BLaER1 (cell line): ENCODE measurements around the gene MARCO.

ENCODE experiments used
- H3K27ac ChIP-seq: shearing (Covaris generic); formaldehyde crosslinking; 2 replicates; pipeline ENCODE4 v1.8.1; 2022
- H3K27me3 ChIP-seq: shearing (Covaris generic); formaldehyde crosslinking; 2 replicates; pipeline ENCODE4 v1.8.1; 2022
- H3K36me3 ChIP-seq: shearing (Covaris generic); formaldehyde crosslinking; 2 replicates; pipeline ENCODE4 v1.8.1; 2022
- H3K4me1 ChIP-seq: shearing (Covaris generic); formaldehyde crosslinking; 2 replicates; pipeline ENCODE4 v1.8.1; 2022
- H3K4me2 ChIP-seq: shearing (Covaris generic); formaldehyde crosslinking; 2 replicates; pipeline ENCODE4 v1.8.1; 2022
- H3K4me3 ChIP-seq: shearing (Covaris generic); formaldehyde crosslinking; 2 replicates; pipeline ENCODE4 v1.8.1; 2022
- H3K9ac ChIP-seq: shearing (Covaris generic); formaldehyde crosslinking; 2 replicates; pipeline ENCODE4 v1.8.1; 2022
- H3K9me3 ChIP-seq: shearing (Covaris generic); formaldehyde crosslinking; 2 replicates; pipeline ENCODE4 v1.8.1; 2022
- H4K20me1 ChIP-seq: shearing (Covaris generic); formaldehyde crosslinking; 2 replicates; pipeline ENCODE4 v1.8.1; 2022
- Cebpa-rat ChIP-seq: shearing (Covaris generic); IDR thresholded peaks from 2 replicates; pipeline ENCODE4 v1.8.1; 2022

The MARCO gene

DNA sequence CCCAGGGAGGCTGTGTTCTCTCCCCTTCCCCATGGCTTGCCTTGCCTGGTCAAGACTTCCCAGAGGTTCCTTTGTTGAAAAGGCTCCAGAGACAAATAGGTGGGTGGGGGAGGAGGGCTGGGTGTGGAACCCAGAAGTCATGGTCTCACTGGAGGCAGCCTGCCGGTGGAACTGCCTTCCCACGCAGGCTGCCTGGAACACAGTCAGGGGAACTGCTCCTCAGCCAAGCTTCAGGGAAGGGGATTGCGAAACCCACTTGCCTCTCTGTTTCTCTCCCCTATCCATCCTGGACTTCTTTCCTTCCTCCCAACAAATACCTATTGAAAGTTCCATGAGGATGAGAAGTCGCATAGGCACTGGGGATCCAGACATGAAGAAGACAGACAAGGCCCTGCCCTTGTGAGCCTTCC lies 31.6 kb downstream of the MARCO start:
- H4K20me1 ChIP-seq, result no peaks in the 10 kb centered on the region
- H3K9me3 ChIP-seq, result no peaks in the 10 kb centered on the region
- H3K4me3 ChIP-seq, result no peak overlapping the region
- TF ChIP-seq Cebpa-rat, result 0 out of 2 replicates have a peak, but pooled peaks have one; percentile 36
- H3K4me1 ChIP-seq, result peaks cover 20% of the 10 kb centered on the region
- H3K4me2 ChIP-seq, result no peak overlapping the region
- H3K9ac ChIP-seq, result no peak overlapping the region
- no peaks in the 10 kb centered on the region for H3K27me3 ChIP-seq
- H3K27ac ChIP-seq, result no peak overlapping the region
- no peaks in the 10 kb centered on the region for H3K36me3 ChIP-seq

DNA sequence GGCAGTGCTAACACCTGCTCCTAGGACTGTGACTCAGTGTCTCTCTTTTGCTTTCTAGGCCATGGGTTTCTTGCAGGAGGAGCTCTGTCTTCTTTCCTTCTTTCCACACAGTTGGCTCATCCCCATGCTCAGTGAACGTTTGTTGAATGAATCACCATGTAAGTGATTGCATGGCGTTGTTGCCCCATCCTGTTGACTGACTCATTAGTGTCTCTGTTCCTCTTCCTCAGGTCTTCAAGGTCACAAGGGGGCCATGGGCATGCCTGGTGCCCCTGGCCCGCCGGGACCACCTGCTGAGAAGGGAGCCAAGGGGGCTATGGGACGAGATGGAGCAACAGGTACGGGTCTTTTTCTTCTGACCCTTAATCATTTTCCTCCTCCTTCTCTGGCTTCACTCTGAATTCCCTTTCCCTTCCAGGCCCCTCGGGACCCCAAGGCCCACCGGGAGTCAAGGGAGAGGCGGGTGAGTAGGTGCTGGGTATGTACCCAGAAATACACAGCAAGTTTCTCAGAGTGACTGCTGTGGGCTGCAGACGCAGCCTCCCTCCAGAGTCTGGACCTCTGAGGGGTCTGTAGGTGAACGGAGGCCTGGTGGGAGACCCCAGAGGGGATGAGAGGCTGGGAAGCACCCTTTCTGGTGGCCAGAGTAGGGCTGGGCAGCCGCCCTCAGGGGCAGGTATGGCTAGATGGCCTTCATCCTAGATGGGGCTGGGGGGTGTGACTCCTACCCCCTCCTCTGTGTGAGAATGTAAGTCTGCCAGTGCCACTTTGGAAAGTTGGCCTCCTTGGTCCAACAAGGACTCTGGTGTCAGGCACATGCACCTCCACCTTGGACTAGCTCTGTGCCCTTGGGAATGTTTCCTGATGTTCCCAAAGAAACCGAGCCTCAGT lies 32.4 kb downstream of the MARCO start:
- Histone ChIP-seq H3K27me3 (no peaks in the 10 kb centered on the region), H4K20me1 (no peaks in the 10 kb centered on the region), H3K4me3 (no peak overlapping the region), H3K4me1 (peaks cover 20% of the 10 kb centered on the region), H3K27ac (no peak overlapping the region), H3K9ac (no peak overlapping the region), H3K4me2 (no peak overlapping the region), H3K36me3 (no peaks in the 10 kb centered on the region), H3K9me3 (no peaks in the 10 kb centered on the region)
- TF ChIP-seq Cebpa-rat, result no peak

DNA sequence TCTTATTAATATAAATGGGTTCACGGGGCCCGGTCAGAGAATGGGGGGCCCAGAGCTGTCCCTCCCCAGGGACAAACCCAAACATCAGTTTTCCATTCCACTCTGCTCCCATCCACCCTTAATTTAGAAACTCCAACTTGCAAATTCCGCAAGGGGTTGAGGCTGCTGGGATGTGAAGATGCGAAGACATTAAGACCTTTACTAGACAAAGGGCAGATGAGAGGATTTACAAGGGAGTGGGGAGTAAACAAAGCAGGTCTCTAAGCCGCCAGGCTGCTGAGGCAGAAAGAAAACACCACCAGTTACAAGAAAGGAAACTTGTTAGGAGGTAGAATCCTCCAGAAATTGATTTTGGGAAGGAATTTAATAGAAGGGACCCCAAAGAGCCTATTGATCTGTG lies 33.1 kb downstream of the MARCO start:
- Histone ChIP-seq H3K4me1 (peaks cover 25% of the 10 kb centered on the region), H3K4me2 (no peak overlapping the region), H3K27me3 (no peaks in the 10 kb centered on the region), H3K27ac (no peak overlapping the region), H3K36me3 (no peaks in the 10 kb centered on the region), H3K4me3 (no peak overlapping the region), H4K20me1 (no peaks in the 10 kb centered on the region), H3K9me3 (no peaks in the 10 kb centered on the region), H3K9ac (no peak overlapping the region)
- TF ChIP-seq Cebpa-rat, result no peak

DNA sequence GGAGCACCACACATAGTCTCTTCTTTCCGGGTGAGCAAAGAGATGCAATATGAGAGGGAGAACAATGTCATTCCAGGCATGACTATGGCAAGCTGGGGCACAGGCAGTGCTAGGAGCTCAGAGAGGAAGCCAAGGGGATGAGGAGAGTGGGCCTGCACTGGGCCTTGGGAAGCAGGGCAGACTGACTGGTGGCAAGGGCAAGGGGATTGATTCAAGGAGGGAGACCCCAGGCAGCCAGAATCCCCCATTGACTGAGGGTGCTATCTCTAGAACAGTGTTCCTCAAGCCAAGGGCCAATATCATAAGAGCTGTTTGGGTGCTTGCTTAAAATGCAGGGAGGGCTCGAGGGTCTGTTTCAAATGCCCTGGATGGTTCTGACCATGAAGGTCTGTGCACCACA lies 36.1 kb downstream of the MARCO start:
- no peaks in the 10 kb centered on the region for H3K36me3 ChIP-seq
- H4K20me1 ChIP-seq, result no peaks in the 10 kb centered on the region
- peaks cover 5% of the 10 kb centered on the region; the same call in 1 of the 2 replicates for H3K4me1 ChIP-seq
- no peak for TF ChIP-seq Cebpa-rat
- no peaks in the 10 kb centered on the region for H3K9me3 ChIP-seq
- no peak overlapping the region for H3K27ac ChIP-seq
- H3K9ac ChIP-seq, result no peak overlapping the region
- no peak overlapping the region for H3K4me3 ChIP-seq
- H3K4me2 ChIP-seq, result no peak overlapping the region
- H3K27me3 ChIP-seq, result no peaks in the 10 kb centered on the region

DNA sequence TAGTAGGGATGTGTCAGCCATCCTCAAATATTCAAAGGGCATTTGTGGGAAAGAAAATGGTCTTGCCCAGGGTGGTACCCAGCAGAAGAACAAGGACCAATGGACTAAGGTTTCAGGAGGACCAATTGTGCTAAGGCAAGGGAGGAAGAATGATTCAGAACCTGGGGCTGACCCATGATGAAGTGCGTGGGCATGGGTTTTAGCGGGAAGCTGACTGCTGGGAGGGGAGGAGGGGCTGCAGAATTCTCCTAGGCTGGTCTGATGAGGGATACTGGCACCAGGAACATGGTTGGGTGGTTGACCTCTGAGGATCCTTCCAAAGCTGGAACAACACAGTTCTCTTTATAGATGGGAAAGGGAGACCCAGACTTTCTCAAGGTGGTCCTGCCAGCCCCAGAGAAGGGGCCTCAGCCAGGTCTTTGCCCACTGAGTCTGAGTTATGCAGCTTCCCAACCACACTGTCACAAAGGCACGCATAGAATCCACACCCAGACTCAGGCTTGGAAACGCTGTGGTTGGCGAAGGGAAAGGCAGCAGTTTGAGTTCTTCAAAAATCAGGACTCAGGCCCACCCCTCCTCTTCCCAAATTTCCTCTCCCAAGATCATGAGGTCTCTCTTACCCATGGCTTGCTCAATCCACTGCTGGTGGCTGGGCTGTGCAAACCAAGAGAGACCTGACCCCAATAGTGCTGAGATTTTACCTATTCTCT lies 37.3 kb downstream of the MARCO start:
- no peaks in the 10 kb centered on the region for H3K36me3 ChIP-seq
- H3K9ac ChIP-seq, result no peak overlapping the region
- H3K27me3 ChIP-seq, result no peaks in the 10 kb centered on the region
- no peak for TF ChIP-seq Cebpa-rat
- H3K4me2 ChIP-seq, result no peak overlapping the region
- H3K4me3 ChIP-seq, result no peak overlapping the region
- H4K20me1 ChIP-seq, result no peaks in the 10 kb centered on the region
- no peak overlapping the region for H3K27ac ChIP-seq
- H3K9me3 ChIP-seq, result no peaks in the 10 kb centered on the region
- H3K4me1 ChIP-seq, result peaks cover 5% of the 10 kb centered on the region; the same call in 1 of the 2 replicates

DNA sequence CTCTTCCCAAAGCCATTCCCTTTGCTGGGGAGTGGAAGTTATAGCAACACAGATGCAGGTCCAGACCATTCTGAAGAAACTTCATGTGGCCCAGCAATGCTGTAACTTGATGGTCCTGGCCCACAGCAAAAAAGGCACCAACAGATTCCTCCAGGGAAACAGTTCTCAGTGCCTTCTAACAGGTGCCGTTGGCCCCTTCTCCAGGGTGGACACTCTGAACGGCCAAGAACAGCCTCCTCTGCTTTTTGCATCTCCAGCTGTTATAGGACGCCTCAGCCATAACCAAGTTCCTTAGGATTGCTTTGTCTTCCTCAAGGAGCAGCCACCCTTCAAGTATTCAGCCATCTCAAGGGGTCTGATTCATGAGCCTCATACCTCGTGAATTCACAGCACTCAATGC lies 38.0 kb downstream of the MARCO start:
- H3K4me3 ChIP-seq, result no peak overlapping the region
- no peak overlapping the region for H3K4me2 ChIP-seq
- no peaks in the 10 kb centered on the region for H3K9me3 ChIP-seq
- H3K27ac ChIP-seq, result no peak overlapping the region
- no peak for TF ChIP-seq Cebpa-rat
- H3K27me3 ChIP-seq, result no peaks in the 10 kb centered on the region
- H4K20me1 ChIP-seq, result no peaks in the 10 kb centered on the region
- no peak overlapping the region for H3K9ac ChIP-seq
- peaks cover 5% of the 10 kb centered on the region; the same call in 1 of the 2 replicates for H3K4me1 ChIP-seq
- no peaks in the 10 kb centered on the region for H3K36me3 ChIP-seq

DNA sequence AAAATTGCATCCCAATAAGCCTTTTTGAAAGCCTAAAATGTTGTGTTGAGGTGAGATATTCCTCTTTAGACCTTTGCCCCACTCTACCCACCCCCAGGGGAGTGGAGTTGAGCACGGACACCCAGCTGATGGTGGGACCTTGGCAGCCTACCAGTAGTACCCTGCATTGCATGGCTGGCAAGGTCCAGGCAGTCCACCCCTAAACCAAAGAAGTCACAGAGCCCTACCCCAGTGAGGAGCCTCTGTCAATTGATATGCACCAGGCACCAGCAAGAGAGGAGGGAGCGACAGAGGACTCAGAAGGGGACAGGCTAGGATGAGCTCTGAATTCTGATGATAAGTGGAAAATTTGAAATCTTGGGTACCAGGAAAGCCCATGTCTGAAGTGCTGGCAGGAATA lies 38.6 kb downstream of the MARCO start:
- TF ChIP-seq Cebpa-rat, result no peak
- no peaks in the 10 kb centered on the region for H3K9me3 ChIP-seq
- no peak overlapping the region for H3K27ac ChIP-seq
- no peak overlapping the region for H3K9ac ChIP-seq
- H4K20me1 ChIP-seq, result no peaks in the 10 kb centered on the region
- no peaks in the 10 kb centered on the region for H3K36me3 ChIP-seq
- H3K4me1 ChIP-seq, result peaks cover 5% of the 10 kb centered on the region; the same call in 1 of the 2 replicates
- no peak overlapping the region for H3K4me3 ChIP-seq
- no peak overlapping the region for H3K4me2 ChIP-seq
- H3K27me3 ChIP-seq, result no peaks in the 10 kb centered on the region

DNA sequence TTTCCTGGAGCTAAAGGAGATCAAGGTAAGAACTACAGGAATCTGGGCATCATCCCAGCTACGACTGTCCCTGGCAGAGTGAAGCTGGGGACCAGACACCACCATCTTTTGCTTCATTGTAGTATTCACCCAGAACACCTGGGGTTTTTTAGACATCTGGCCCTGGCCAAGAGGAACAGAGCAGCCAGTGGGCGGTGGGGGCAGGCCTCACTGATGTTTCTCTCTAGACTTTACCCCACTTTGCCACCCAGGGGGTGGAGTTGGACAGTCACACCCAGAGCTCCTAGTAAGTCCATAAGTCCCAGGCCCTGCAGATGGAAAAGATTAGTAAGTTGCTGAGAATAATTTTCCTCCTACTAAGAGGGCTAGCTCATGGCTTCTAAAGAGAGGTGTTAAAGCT lies 39.6 kb downstream of the MARCO start:
- H3K36me3 ChIP-seq, result no peaks in the 10 kb centered on the region

DNA sequence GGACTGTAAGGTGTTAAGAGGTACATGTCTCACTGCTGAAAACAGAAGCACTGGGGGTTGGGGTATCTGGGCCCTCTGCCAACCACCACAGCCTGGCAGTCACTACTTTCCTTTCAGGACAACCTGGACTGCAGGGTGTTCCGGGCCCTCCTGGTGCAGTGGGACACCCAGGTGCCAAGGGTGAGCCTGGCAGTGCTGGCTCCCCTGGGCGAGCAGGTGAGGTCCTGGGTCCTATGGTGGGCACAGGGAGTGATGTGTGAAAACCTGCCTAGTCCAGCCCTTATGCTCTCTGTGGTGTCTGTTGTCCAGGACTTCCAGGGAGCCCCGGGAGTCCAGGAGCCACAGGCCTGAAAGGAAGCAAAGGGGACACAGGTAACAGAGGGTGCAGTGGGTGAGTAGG lies 40.0 kb downstream of the MARCO start:
- no peaks in the 10 kb centered on the region for H3K36me3 ChIP-seq
- no peak overlapping the region for H3K9ac ChIP-seq
- no peak overlapping the region for H3K4me2 ChIP-seq
- H3K27me3 ChIP-seq, result no peaks in the 10 kb centered on the region
- peaks cover 5% of the 10 kb centered on the region; the same call in 1 of the 2 replicates for H3K4me1 ChIP-seq
- H3K27ac ChIP-seq, result no peak overlapping the region
- H4K20me1 ChIP-seq, result no peaks in the 10 kb centered on the region
- H3K4me3 ChIP-seq, result no peak overlapping the region
- no peaks in the 10 kb centered on the region for H3K9me3 ChIP-seq
- no peak for TF ChIP-seq Cebpa-rat

More for the DNA sequence above, 39.6 kb downstream of the MARCO start:
- H3K9ac ChIP-seq, result no peak overlapping the region
- peaks cover 5% of the 10 kb centered on the region; the same call in 1 of the 2 replicates for H3K4me1 ChIP-seq
- no peaks in the 10 kb centered on the region for H4K20me1 ChIP-seq
- no peaks in the 10 kb centered on the region for H3K9me3 ChIP-seq
- H3K4me3 ChIP-seq, result no peak overlapping the region
- no peak overlapping the region for H3K27ac ChIP-seq
- no peak for TF ChIP-seq Cebpa-rat
- no peaks in the 10 kb centered on the region for H3K27me3 ChIP-seq
- no peak overlapping the region for H3K4me2 ChIP-seq

DNA sequence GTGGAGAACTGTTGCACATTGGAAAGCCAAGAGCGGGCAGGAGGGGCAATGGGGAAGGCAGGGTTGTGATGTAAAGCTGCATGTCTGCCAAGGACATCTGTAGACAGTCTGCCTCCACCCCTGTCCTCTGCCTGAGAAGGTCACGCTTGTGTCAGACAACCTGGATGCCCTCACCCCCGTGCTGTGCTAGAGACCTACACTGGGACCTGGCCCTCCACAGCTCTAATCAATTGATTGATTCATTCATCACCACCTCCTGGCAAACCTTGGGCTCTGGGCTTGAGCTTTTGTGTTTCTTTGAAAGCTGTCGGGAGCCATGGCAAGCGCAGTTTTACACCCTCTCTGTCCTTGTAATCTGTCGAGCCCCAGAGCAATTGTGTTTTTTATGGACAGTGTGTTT lies 41.1 kb downstream of the MARCO start:
- Histone ChIP-seq H3K9ac (no peak overlapping the region), H3K9me3 (no peaks in the 10 kb centered on the region), H3K4me1 (peaks cover 5% of the 10 kb centered on the region; the same call in 1 of the 2 replicates), H4K20me1 (no peaks in the 10 kb centered on the region), H3K27me3 (no peaks in the 10 kb centered on the region), H3K4me3 (no peak overlapping the region), H3K27ac (no peak overlapping the region), H3K4me2 (no peak overlapping the region), H3K36me3 (no peaks in the 10 kb centered on the region)
- no peak for TF ChIP-seq Cebpa-rat
